HepG2 (cell line): ENCODE results near the gene TM4SF4. TPM values are rescaled to one million over a fixed set of nuclear protein-coding genes. Genes with fewer than 3 reads are reported as not detected.

Source experiments
- ATAC-seq: fragments of 200-7000 bp; cut with Tn5 transposase; 3 replicates; pipeline ENCODE4 v1.9.1; 2020; ENCODE audit warnings: mild to moderate bottlenecking, moderate library complexity
- BruUV-seq: library from RNA; stranded (reverse); fragments of 400-500 nt; replicated peaks from 2 replicates; lab custom pipeline; 2021; lab: Mats Ljungman, UMichigan
- CTCF ChIA-PET: fragments of 300-600 bp; formaldehyde crosslinking; extraction: SDS; loops from one replicate; lab custom pipeline; 2021; ENCODE audit warnings: low total read pairs, inconsistent platforms, low intra/inter-chr PET ratio; lab: Yijun Ruan, JAX
- POLR2A ChIA-PET: fragments of 350-600 bp; sonication (Branson Sonifier 250); formaldehyde crosslinking; loops from one replicate; lab custom pipeline; 2020; ENCODE audit warnings: antibody characterized with exemption, inconsistent platforms; lab: Yijun Ruan, JAX
- DNase-seq: peaks from one replicate; pipeline ENCODE4 v3.0.0-alpha.2; 2015; ENCODE audit warnings: low spot score
- FAIRE-seq: peaks from 3 replicates; lab custom pipeline; 2011; peaks lifted over from hg19 to GRCh38; lab: Jason Lieb, UNC
- H2AFZ ChIP-seq: one replicate; pipeline ENCODE4 v1.6.1; 2011; ENCODE audit warnings: low read length, inconsistent platforms
- H3K27ac ChIP-seq: fragments of 300-600 bp; 3 replicates; pipeline ENCODE4 v1.8.0; 2011; ENCODE audit warnings: mixed run types, mild to moderate bottlenecking, mixed read lengths, low read length, inconsistent platforms; ENCODE audit not compliant: insufficient read depth; ENCODE audit errors: extremely low read length
- H3K27me3 ChIP-seq, 2 experiments: fragments of 200-600 bp in 1 of 2; 2 replicates in 1 of 2; 3 replicates in 1 of 2; pipeline versions ENCODE4 v1.6.0 to v1.8.0; 2011; ENCODE audit warnings: low read length in 2 of 2, mild to moderate bottlenecking in 2 of 2, moderate library complexity in 2 of 2, inconsistent platforms in 1 of 2; ENCODE audit not compliant: insufficient read depth in 2 of 2, control insufficient read depth in 1 of 2
- H3K36me3 ChIP-seq, 2 experiments: fragments of 200-600 bp in 1 of 2; replicated peaks in 1 of 2; 2 replicates in 1 of 2; 3 replicates in 1 of 2; pipeline versions ENCODE4 v1.5.1 to v1.8.0; 2011; ENCODE audit warnings: low read length in 2 of 2, inconsistent platforms in 1 of 2; ENCODE audit not compliant: insufficient read depth in 2 of 2, control insufficient read depth in 1 of 2
- H3K4me1 ChIP-seq: 2 replicates; pipeline ENCODE4 v1.5.1; 2012; ENCODE audit warnings: low read length, inconsistent platforms; ENCODE audit not compliant: insufficient read depth
- H3K4me2 ChIP-seq: 2 replicates; pipeline ENCODE4 v1.6.0; 2011; ENCODE audit warnings: low read depth, low read length, inconsistent platforms
- H3K4me3 ChIP-seq, 3 experiments: fragments of 200-600 bp in 1 of 3; sonication (generic), shearing (Covaris generic) in 1 of 3; replicated peaks in 1 of 3; 2 replicates each; pipeline ENCODE4 v1.5.1; 2011 to 2016; ENCODE audit warnings: low read length in 3 of 3, inconsistent platforms in 2 of 3, low read depth in 2 of 3, mild to moderate bottlenecking in 2 of 3, control low read depth in 1 of 3, mixed read lengths in 1 of 3; ENCODE audit not compliant: insufficient read depth in 1 of 3
- H3K79me2 ChIP-seq: one replicate; pipeline ENCODE4 v1.6.1; 2011; ENCODE audit warnings: low read length, inconsistent platforms; ENCODE audit not compliant: insufficient read depth
- H3K9ac ChIP-seq: 2 replicates; pipeline ENCODE4 v1.6.0; 2011; ENCODE audit warnings: mild to moderate bottlenecking, low read depth, low read length, inconsistent platforms; ENCODE audit not compliant: insufficient read depth
- H3K9me3 ChIP-seq: 2 replicates; pipeline ENCODE4 v1.5.1; 2012; ENCODE audit warnings: mild to moderate bottlenecking, low read length
- H4K20me1 ChIP-seq: 2 replicates; pipeline ENCODE4 v1.6.0; 2011; ENCODE audit warnings: inconsistent platforms, mild to moderate bottlenecking, low read length, moderate library complexity; ENCODE audit not compliant: insufficient read depth
- ARID2 ChIP-seq: sonication (generic); formaldehyde crosslinking; IDR thresholded peaks from 2 replicates; pipeline ENCODE4 v1.8.1; 2022; ENCODE audit warnings: mild to moderate bottlenecking, missing genetic modification reagents, borderline replicate concordance
- ARID5B ChIP-seq: IDR thresholded peaks from 2 replicates; pipeline ENCODE4 v1.4.0; 2020; ENCODE audit warnings: mild to moderate bottlenecking, missing genetic modification reagents
- GABPB1 ChIP-seq: IDR thresholded peaks from 2 replicates; pipeline ENCODE4 v1.6.1; 2016; ENCODE audit warnings: mild to moderate bottlenecking, missing genetic modification reagents, moderate library complexity, missing compliant biosample characterization
- NCOA2 ChIP-seq: sonication (generic); formaldehyde crosslinking; IDR thresholded peaks from 2 replicates; pipeline ENCODE4 v1.8.0; 2022; ENCODE audit warnings: inconsistent platforms
- ZBTB39 ChIP-seq: sonication (generic); formaldehyde crosslinking; IDR thresholded peaks from 2 replicates; pipeline ENCODE4 v1.5.0; 2020; ENCODE audit warnings: missing genetic modification reagents
- WGBS: methylation state at CpG from one replicate; pipeline ENCODE4 v1.1.6; 2017; ENCODE audit warnings: low lambda C conversion rate; 5-methylcytosine and 5-hydroxymethylcytosine counted together
- in situ Hi-C: cut with HindIII; loops from 2 replicates; pipeline ENCODE4 v1.10.0; 2017; ENCODE audit warnings: low pct_unique_long_range_greater_than_20kb; ENCODE audit not compliant: extremely low pct_ligation_motif_present
- intact Hi-C: fragments of 100-400 bp; cut with micrococcal nuclease; formaldehyde crosslinking; loops from one replicate; pipeline ENCODE4 v1.10.0; 2022; ENCODE audit not compliant: unreplicated experiment
- polyA plus RNA-seq, 8 experiments: library from polyadenylated mRNA; depleted of rRNA in 3 of 8; stranded (reverse) in 7 of 8; unstranded in 1 of 8; fragments of >200 nt; fragmentation: Illumina TruSeq in 4 of 8; extraction: Trizol in 4 of 8; gene quantifications; 2 replicates each; pipeline versions ENCODE4 v1.2.1 to v1.2.3, GENCODE V29; 2011 to 2016; ENCODE audit warnings: low read depth in 4 of 8, missing spikeins in 1 of 8, mixed read lengths in 1 of 8; ENCODE audit not compliant: insufficient read depth in 1 of 8
- total RNA-seq, 5 experiments: library from RNA; depleted of rRNA; stranded (reverse); fragments of >200 nt; fragmentation: Illumina TruSeq; extraction: Trizol; gene quantifications; 2 replicates each; pipeline ENCODE4 v1.2.3, GENCODE V29; 2016; ENCODE audit warnings: low read depth in 1 of 5

TM4SF4 gene
- total and polyA plus RNA-seq, 2 of the 13 experiments (the other 11 are each of a cell fraction or from before 2014, with no cell fraction given), result 0.63 to 0.95 TPM

- intact Hi-C loops, result no loop called here
- no peak overlapping the region for H3K9ac ChIP-seq
- H3K27ac ChIP-seq, result no peak overlapping the region
- TF ChIP-seq GABPB1 (CRISPR knock-in tag), result no peak
- TF ChIP-seq NCOA2 (CRISPR knock-in tag), result no peak
- TF ChIP-seq ARID5B (CRISPR knock-in tag), result no peak
- H3K9me3 ChIP-seq, result no peaks in the 10 kb centered on the region
- H2AFZ ChIP-seq, result no peak overlapping the region
- ChIA-PET CTCF (no interaction called here), POLR2A (no interaction called here)
- in situ Hi-C loops, result no loop called here
- no peak overlapping the region for H3K4me2 ChIP-seq
- no peaks in the 10 kb centered on the region for H3K36me3 ChIP-seq
- H4K20me1 ChIP-seq, result no peaks in the 10 kb centered on the region
- H3K4me1 ChIP-seq, result peaks cover 37% of the 10 kb centered on the region
- H3K27me3 ChIP-seq, result no peaks in the 10 kb centered on the region
- FAIRE-seq, result no peak
- H3K79me2 ChIP-seq, result no peaks in the 10 kb centered on the region
- H3K4me3 ChIP-seq, result no peak overlapping the region
- no peak for ATAC-seq
- BruUV-seq, result no TSS peak
- no peak for DNase-seq
Measured at GRCh38 chr3:149438981-149439380, 35.5 kb upstream of the TM4SF4 start.

- no TSS peak for BruUV-seq
- H3K9me3 ChIP-seq, result no peaks in the 10 kb centered on the region
- intact Hi-C loops, result loop anchor here (1.0 kb wide), 1 partner anchor 30 kb away; no protein-coding TSS in a partner anchor
- H3K4me3 ChIP-seq, result no peak overlapping the region
- DNase-seq, result no peak
- peaks cover 29% of the 10 kb centered on the region for H3K4me1 ChIP-seq
- H3K79me2 ChIP-seq, result no peaks in the 10 kb centered on the region
- peak overlapping the region; percentile 8 for H2AFZ ChIP-seq
- no peak for ATAC-seq
- in situ Hi-C loops, result no loop called here
- no peak overlapping the region for H3K27ac ChIP-seq
- CTCF ChIA-PET, result no interaction called here
- WGBS, result 90% methylated on average over 1 of the region's 1 CpG
- H4K20me1 ChIP-seq, result no peaks in the 10 kb centered on the region
- no peak overlapping the region for H3K9ac ChIP-seq
- H3K4me2 ChIP-seq, result no peak overlapping the region
- H3K27me3 ChIP-seq, result no peaks in the 10 kb centered on the region
- POLR2A ChIA-PET, result no interaction called here
- no peak for FAIRE-seq
- no peaks in the 10 kb centered on the region for H3K36me3 ChIP-seq
- no peak for TF ChIP-seq ARID2 (CRISPR knock-in tag)
- no peak for TF ChIP-seq ZBTB39 (CRISPR knock-in tag)
Measured at GRCh38 chr3:149441642-149442041, 32.9 kb upstream of the TM4SF4 start.
